K562 (cell line): ENCODE data around the gene MS4A8. TPM values are rescaled to one million over a fixed set of nuclear protein-coding genes. Genes with fewer than 3 reads are reported as not detected.

ENCODE experiments used
- ATAC-seq: fragments of 200-7000 bp; cut with Tn5 transposase; 3 replicates; pipeline ENCODE4 v1.9.1; 2020; ENCODE audit warnings: moderate library complexity
- BruUV-seq: library from RNA; stranded (reverse); fragments of 400-500 nt; replicated peaks from 2 replicates; lab custom pipeline; 2021; lab: Mats Ljungman, UMichigan
- CTCF ChIA-PET: fragments of 300-600 bp; formaldehyde crosslinking; extraction: SDS; loops from one replicate; lab custom pipeline; 2021; ENCODE audit warnings: low intra/inter-chr PET ratio; lab: Yijun Ruan, JAX
- POLR2A ChIA-PET: fragments of 300-600, 350-650 bp; sonication (Branson Sonifier 250); formaldehyde crosslinking; extraction: SDS; loops from one replicate; lab custom pipeline; 2021; ENCODE audit warnings: antibody characterized with exemption, inconsistent platforms; lab: Yijun Ruan, JAX
- DNase-seq, 4 experiments: peaks; one replicate each; pipeline versions ENCODE4 v3.0.0 to v3.0.0-alpha.2; 2011 to 2018; ENCODE audit warnings: low spot score in 3 of 4, mixed read lengths in 3 of 4; ENCODE audit errors: extremely low read depth in 1 of 4
- FAIRE-seq: peaks from 2 replicates; lab custom pipeline; 2011; peaks lifted over from hg19 to GRCh38; lab: Jason Lieb, UNC
- H2AFZ ChIP-seq: 2 replicates; pipeline ENCODE4 v1.6.0; 2011; ENCODE audit warnings: low read depth, low read length, control low read depth, inconsistent platforms
- H3K27ac ChIP-seq: fragments of 200-600 bp; 3 replicates; pipeline ENCODE4 v1.8.0; 2011; ENCODE audit warnings: low read depth, mild to moderate bottlenecking, control low read depth, inconsistent platforms, low read length, moderate library complexity, mixed read lengths; ENCODE audit errors: extremely low read depth
- H3K27me3 ChIP-seq, 2 experiments: fragments of 300-600 bp in 1 of 2; 2 replicates in 1 of 2; 3 replicates in 1 of 2; pipeline versions ENCODE4 v1.6.0 to v1.8.0; 2011; ENCODE audit warnings: inconsistent platforms in 2 of 2, low read length in 2 of 2, mild to moderate bottlenecking in 1 of 2, mixed read lengths in 1 of 2, moderate library complexity in 1 of 2; ENCODE audit not compliant: control insufficient read depth in 2 of 2, insufficient read depth in 2 of 2
- H3K36me3 ChIP-seq: fragments of 300-600 bp; 3 replicates; pipeline ENCODE4 v1.8.0; 2011; ENCODE audit warnings: mild to moderate bottlenecking, low read length, inconsistent platforms; ENCODE audit not compliant: control insufficient read depth, insufficient read depth
- H3K4me1 ChIP-seq, 2 experiments: fragments of 200-600 bp in 1 of 2; replicated peaks in 1 of 2; 2 replicates in 1 of 2; 3 replicates in 1 of 2; pipeline versions ENCODE4 v1.5.1 to v1.8.0; 2011; ENCODE audit warnings: inconsistent platforms in 2 of 2, low read length in 2 of 2, mild to moderate bottlenecking in 1 of 2, mixed read lengths in 1 of 2, moderate library complexity in 1 of 2; ENCODE audit not compliant: control insufficient read depth in 2 of 2, insufficient read depth in 2 of 2
- H3K4me2 ChIP-seq: 2 replicates; pipeline ENCODE4 v1.6.1; 2011; ENCODE audit warnings: low read length, control low read depth, inconsistent platforms, mixed read lengths; ENCODE audit not compliant: insufficient read depth
- H3K4me3 ChIP-seq: fragments of 200-600 bp; sonication (generic), shearing (Covaris generic); 2 replicates; pipeline ENCODE4 v1.5.1; 2016; ENCODE audit warnings: control low read depth, inconsistent platforms
- H3K79me2 ChIP-seq: fragments of 200-600 bp; 3 replicates; pipeline ENCODE4 v1.8.0; 2011; ENCODE audit warnings: low read length, inconsistent platforms; ENCODE audit not compliant: control insufficient read depth, insufficient read depth
- H3K9ac ChIP-seq, 2 experiments: 2 replicates each; pipeline versions ENCODE4 v1.6.0 to v1.6.1; 2011; ENCODE audit warnings: low read depth in 2 of 2, low read length in 2 of 2, control low read depth in 1 of 2, inconsistent platforms in 1 of 2, mild to moderate bottlenecking in 1 of 2, mixed read lengths in 1 of 2; ENCODE audit not compliant: insufficient read depth in 1 of 2
- H3K9me1 ChIP-seq: one replicate; pipeline ENCODE4 v1.6.0; 2011; ENCODE audit warnings: inconsistent platforms, mild to moderate bottlenecking, low read length, moderate library complexity; ENCODE audit not compliant: control insufficient read depth, insufficient read depth
- H3K9me3 ChIP-seq: replicated peaks from 2 replicates; pipeline ENCODE4 v1.5.1; 2011; ENCODE audit warnings: low read depth, low read length, inconsistent platforms; ENCODE audit not compliant: control insufficient read depth, insufficient read depth
- H4K20me1 ChIP-seq: replicated peaks from 2 replicates; pipeline ENCODE4 v1.6.1; 2011; ENCODE audit warnings: low read length, inconsistent platforms, mixed read lengths; ENCODE audit not compliant: control insufficient read depth, insufficient read depth
- RBFOX2 ChIP-seq: fragments of 200-400 bp; formaldehyde crosslinking; IDR thresholded peaks from 2 replicates; pipeline ENCODE4 v1.6.1; 2017; ENCODE audit warnings: low read depth, mild to moderate bottlenecking, low read length, moderate library complexity
- WGBS: fragments of 100-300 bp; shearing (Covaris generic); methylation state at CpG from one replicate; pipeline ENCODE4 v1.1.6; 2016; ENCODE audit warnings: low coverage, mixed read lengths; ENCODE audit not compliant: insufficient coverage; ENCODE audit errors: missing lambda C conversion rate; 5-methylcytosine and 5-hydroxymethylcytosine counted together
- in situ Hi-C: fragments of 300-500 bp; cut with MboI; formaldehyde crosslinking; loops from 4 replicates; pipeline ENCODE4 v1.15.0; 2018; ENCODE audit warnings: inconsistent platforms, mixed read lengths
- intact Hi-C: fragments of 100-400 bp; cut with micrococcal nuclease; formaldehyde crosslinking; loops from 2 replicates; pipeline ENCODE4 v1.14.2; 2022
- polyA plus RNA-seq, 8 experiments: library from polyadenylated mRNA; depleted of rRNA in 4 of 8; stranded (reverse) in 5 of 8; unstranded in 3 of 8; fragments of >200 nt; fragmentation: Nextera tagmentation in 2 of 8; fragmentation: Illumina TruSeq in 1 of 8; extraction: Ambion mirVana in 2 of 8; extraction: Trizol in 1 of 8; gene quantifications; 2 replicates each; pipeline versions ENCODE4 v1.2.1 to v1.2.3, GENCODE V29; 2011 to 2014; ENCODE audit warnings: inconsistent platforms in 1 of 8, missing spikeins in 1 of 8
- total RNA-seq, 7 experiments: library from RNA; depleted of rRNA in 6 of 7; stranded (reverse); fragments of >200 nt in 6 of 7; fragmentation: Illumina TruSeq in 2 of 7; extraction: Trizol in 2 of 7; gene quantifications; 2 replicates each; pipeline versions ENCODE4 v1.2.1 to v1.2.3, GENCODE V29; 2011 to 2021; ENCODE audit warnings: low replicate concordance in 1 of 7
- TF ChIP-seq, protein P1 (sequence below): fragments of 200-800 bp; sonication (Bioruptor generic); IDR thresholded peaks from 2 replicates; pipeline ENCODE4 v1.6.1; 2017; ENCODE audit warnings: missing genetic modification characterization, missing compliant biosample characterization
- TF ChIP-seq, protein P2 (sequence below), 2 experiments: fragments of 450-650 bp; formaldehyde crosslinking in 1 of 2; IDR thresholded peaks; 2 replicates each; pipeline versions ENCODE4 v1.4.0 to v1.6.1; 2014 to 2020; ENCODE audit warnings: mild to moderate bottlenecking in 2 of 2, borderline replicate concordance in 1 of 2, low read depth in 1 of 2
- TF ChIP-seq, protein P3 (sequence below): fragments of 450-650 bp; conservative IDR thresholded peaks from 2 replicates; pipeline ENCODE4 v1.6.1; 2016; ENCODE audit warnings: missing genetic modification characterization, low read depth, mild to moderate bottlenecking, missing compliant biosample characterization, moderate library complexity
- TF ChIP-seq, protein P4 (sequence below): fragments of 450-650 bp; IDR thresholded peaks from 2 replicates; pipeline ENCODE4 v1.7.0; 2016; ENCODE audit warnings: borderline replicate concordance
- TF ChIP-seq, protein P5 (sequence below): IDR thresholded peaks from 2 replicates; pipeline ENCODE4 v1.6.1; 2012; ENCODE audit warnings: low read depth, low read length, improper control_type of control experiment, borderline replicate concordance

The MS4A8 gene
- total and polyA plus RNA-seq, 9 of the 15 experiments (the other 6 are each of a cell fraction or from before 2014, with no cell fraction given): not detected

DNA sequence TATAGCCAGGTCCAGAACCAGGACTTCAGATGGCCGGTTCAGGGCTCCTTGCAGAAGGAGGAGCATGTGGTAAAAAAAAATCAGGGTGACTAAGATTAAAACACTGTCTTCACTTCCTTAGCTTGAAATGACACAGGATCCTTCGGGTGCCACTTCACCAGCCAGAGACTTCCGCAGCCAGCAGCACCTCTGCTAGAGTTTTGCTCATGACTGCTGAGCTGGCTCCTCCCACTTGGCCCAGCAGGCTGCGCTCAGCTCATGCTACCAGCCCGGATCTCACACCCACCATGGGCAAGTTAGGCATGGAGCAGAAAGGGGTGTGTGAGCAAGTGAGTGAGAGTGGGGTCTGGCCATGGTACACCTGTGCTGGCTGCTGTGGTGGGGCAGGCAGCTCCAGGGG lies 18.5 kb downstream of the MS4A8 start:
- ChIA-PET CTCF (no interaction called here), POLR2A (no interaction called here)
- H2AFZ ChIP-seq: no peak overlapping the region
- H3K9me1 ChIP-seq: no peaks in the 10 kb centered on the region
- in situ Hi-C loops: no loop called here
- DNase-seq (no peak), FAIRE-seq (no peak), ATAC-seq (no peak)
- intact Hi-C loops: no loop called here
- peaks cover 12 to 21% of the 10 kb centered on the region in 2 experiments; a peak in 4 of 5 replicates for H3K27me3 ChIP-seq
- no peak overlapping the region; a peak in 1 of 4 replicates for H3K9ac ChIP-seq
- no peak overlapping the region for H3K27ac ChIP-seq
- WGBS: 3% methylated on average over 5 of the region's 5 CpGs
- H3K4me2 ChIP-seq: no peak overlapping the region
- no peaks in the 10 kb centered on the region for H4K20me1 ChIP-seq
- H3K4me3 ChIP-seq: no peak overlapping the region
- H3K9me3 ChIP-seq: no peaks in the 10 kb centered on the region
- H3K79me2 ChIP-seq: no peaks in the 10 kb centered on the region
- H3K4me1 ChIP-seq: no peaks in the 10 kb centered on the region
- H3K36me3 ChIP-seq: no peaks in the 10 kb centered on the region
- no TSS peak for BruUV-seq
- TF ChIP-seq RBFOX2: no peak
- TF ChIP-seq, protein P1, sequence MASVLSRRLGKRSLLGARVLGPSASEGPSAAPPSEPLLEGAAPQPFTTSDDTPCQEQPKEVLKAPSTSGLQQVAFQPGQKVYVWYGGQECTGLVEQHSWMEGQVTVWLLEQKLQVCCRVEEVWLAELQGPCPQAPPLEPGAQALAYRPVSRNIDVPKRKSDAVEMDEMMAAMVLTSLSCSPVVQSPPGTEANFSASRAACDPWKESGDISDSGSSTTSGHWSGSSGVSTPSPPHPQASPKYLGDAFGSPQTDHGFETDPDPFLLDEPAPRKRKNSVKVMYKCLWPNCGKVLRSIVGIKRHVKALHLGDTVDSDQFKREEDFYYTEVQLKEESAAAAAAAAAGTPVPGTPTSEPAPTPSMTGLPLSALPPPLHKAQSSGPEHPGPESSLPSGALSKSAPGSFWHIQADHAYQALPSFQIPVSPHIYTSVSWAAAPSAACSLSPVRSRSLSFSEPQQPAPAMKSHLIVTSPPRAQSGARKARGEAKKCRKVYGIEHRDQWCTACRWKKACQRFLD (CRISPR knock-in tag): no peak
- TF ChIP-seq, protein P2, sequence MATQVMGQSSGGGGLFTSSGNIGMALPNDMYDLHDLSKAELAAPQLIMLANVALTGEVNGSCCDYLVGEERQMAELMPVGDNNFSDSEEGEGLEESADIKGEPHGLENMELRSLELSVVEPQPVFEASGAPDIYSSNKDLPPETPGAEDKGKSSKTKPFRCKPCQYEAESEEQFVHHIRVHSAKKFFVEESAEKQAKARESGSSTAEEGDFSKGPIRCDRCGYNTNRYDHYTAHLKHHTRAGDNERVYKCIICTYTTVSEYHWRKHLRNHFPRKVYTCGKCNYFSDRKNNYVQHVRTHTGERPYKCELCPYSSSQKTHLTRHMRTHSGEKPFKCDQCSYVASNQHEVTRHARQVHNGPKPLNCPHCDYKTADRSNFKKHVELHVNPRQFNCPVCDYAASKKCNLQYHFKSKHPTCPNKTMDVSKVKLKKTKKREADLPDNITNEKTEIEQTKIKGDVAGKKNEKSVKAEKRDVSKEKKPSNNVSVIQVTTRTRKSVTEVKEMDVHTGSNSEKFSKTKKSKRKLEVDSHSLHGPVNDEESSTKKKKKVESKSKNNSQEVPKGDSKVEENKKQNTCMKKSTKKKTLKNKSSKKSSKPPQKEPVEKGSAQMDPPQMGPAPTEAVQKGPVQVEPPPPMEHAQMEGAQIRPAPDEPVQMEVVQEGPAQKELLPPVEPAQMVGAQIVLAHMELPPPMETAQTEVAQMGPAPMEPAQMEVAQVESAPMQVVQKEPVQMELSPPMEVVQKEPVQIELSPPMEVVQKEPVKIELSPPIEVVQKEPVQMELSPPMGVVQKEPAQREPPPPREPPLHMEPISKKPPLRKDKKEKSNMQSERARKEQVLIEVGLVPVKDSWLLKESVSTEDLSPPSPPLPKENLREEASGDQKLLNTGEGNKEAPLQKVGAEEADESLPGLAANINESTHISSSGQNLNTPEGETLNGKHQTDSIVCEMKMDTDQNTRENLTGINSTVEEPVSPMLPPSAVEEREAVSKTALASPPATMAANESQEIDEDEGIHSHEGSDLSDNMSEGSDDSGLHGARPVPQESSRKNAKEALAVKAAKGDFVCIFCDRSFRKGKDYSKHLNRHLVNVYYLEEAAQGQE (IDR thresholded peaks at IDR 0.05; ENCODE audit: borderline replicate concordance): no peak
- TF ChIP-seq, protein P2 (CRISPR knock-in tag; IDR thresholded peaks at IDR 0.05; ENCODE audit: low read depth): no peak
- TF ChIP-seq, protein P3, sequence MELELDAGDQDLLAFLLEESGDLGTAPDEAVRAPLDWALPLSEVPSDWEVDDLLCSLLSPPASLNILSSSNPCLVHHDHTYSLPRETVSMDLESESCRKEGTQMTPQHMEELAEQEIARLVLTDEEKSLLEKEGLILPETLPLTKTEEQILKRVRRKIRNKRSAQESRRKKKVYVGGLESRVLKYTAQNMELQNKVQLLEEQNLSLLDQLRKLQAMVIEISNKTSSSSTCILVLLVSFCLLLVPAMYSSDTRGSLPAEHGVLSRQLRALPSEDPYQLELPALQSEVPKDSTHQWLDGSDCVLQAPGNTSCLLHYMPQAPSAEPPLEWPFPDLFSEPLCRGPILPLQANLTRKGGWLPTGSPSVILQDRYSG: no peak
- TF ChIP-seq, protein P4, sequence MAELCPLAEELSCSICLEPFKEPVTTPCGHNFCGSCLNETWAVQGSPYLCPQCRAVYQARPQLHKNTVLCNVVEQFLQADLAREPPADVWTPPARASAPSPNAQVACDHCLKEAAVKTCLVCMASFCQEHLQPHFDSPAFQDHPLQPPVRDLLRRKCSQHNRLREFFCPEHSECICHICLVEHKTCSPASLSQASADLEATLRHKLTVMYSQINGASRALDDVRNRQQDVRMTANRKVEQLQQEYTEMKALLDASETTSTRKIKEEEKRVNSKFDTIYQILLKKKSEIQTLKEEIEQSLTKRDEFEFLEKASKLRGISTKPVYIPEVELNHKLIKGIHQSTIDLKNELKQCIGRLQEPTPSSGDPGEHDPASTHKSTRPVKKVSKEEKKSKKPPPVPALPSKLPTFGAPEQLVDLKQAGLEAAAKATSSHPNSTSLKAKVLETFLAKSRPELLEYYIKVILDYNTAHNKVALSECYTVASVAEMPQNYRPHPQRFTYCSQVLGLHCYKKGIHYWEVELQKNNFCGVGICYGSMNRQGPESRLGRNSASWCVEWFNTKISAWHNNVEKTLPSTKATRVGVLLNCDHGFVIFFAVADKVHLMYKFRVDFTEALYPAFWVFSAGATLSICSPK: no peak
- TF ChIP-seq, protein P5, sequence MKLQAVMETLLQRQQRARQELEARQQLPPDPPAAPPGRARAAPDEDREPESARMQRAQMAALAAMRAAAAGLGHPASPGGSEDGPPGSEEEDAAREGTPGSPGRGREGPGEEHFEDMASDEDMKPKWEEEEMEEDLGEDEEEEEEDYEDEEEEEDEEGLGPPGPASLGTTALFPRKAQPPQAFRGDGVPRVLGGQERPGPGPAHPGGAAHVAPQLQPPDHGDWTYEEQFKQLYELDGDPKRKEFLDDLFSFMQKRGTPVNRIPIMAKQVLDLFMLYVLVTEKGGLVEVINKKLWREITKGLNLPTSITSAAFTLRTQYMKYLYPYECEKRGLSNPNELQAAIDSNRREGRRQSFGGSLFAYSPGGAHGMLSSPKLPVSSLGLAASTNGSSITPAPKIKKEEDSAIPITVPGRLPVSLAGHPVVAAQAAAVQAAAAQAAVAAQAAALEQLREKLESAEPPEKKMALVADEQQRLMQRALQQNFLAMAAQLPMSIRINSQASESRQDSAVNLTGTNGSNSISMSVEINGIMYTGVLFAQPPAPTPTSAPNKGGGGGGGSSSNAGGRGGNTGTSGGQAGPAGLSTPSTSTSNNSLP: no peak
